ENCODE results near the gene SAT2. TPM values are rescaled to one million over a fixed set of nuclear protein-coding genes. Genes with fewer than 3 reads are reported as not detected.
"Not testable (repeated sequence)": the region's sequence is repeated elsewhere in the genome, so short reads cannot be mapped to it uniquely, and the experiment has no call there.

SAT2 gene
- total RNA-seq, 4 donors from 2014 or later, result 144 to 303 (median 229) TPM

DNA sequence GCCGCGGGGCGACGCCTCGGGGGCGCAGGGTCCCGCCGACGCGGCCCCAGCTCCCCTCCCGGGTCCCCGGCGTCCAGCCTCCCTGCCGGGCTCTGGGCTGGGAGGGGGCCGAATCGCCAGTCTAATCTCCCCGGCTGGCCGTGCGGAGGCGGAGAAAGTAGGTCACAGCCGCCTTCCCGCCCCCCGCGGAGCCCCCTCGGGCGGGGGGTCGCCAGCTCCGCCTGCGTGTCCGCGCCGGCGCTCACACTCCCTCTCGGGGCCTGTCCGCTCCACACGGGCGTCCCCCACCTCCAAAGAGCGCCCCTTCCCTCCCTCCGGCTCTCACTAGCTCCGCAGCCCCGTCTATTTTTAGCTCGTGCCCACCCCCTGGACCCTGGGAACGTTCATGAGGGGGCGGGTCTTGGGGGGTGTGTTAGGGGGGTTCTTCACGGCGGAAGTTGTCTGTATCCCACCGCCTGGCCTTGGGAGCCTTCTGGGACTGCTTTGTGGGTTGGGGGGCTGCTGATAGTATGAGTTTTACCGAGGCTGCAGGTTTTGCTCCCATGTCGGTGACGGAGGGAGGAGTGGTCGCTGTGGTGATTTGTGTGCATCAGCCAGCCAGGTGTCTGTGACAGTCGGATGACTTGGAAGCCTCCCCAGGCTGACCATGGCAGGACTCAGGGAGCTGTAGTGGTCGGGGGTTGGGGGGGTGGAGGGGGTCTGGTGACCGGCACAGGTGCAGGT is 24.2 kb upstream of the SAT2 start:
- Histone ChIP-seq H3K4me3 (peak overlapping the region; percentile 39 to 59 (median 56)), H3K4me1 (peaks cover 0 to 20% (median 12%) of the 10 kb centered on the region in 4 donors), H3K36me3 (no peaks in the 10 kb centered on the region), H3K9me3 (no peaks in the 10 kb centered on the region), H3K27me3 (peaks cover 0 to 23% of the 10 kb centered on the region in 2 donors), H3K27ac (peak overlapping the region in 3 of 4 donors; percentile 26 to 46 (median 39))
- no peak for TF ChIP-seq POLR2A (IDR thresholded peaks at IDR 0.05)
- no peak for TF ChIP-seq CTCF (IDR thresholded peaks at IDR 0.05)
- no peak for DNase-seq

GRCh38 chr17:7651097-7651664 is 23.6 kb upstream of the SAT2 start:
- Histone ChIP-seq H3K27me3 (peaks cover 0 to 23% of the 10 kb centered on the region in 2 donors), H3K4me3 (peak overlapping the region; percentile 39 to 59 (median 56)), H3K36me3 (no peaks in the 10 kb centered on the region), H3K27ac (peak overlapping the region in 3 of 4 donors; percentile 26 to 46 (median 39)), H3K4me1 (peaks cover 0 to 20% (median 12%) of the 10 kb centered on the region in 4 donors), H3K9me3 (no peaks in the 10 kb centered on the region)
- no peak for DNase-seq
- TF ChIP-seq CTCF (IDR thresholded peaks at IDR 0.05) (no peak), POLR2A (IDR thresholded peaks at IDR 0.05) (no peak)

DNA sequence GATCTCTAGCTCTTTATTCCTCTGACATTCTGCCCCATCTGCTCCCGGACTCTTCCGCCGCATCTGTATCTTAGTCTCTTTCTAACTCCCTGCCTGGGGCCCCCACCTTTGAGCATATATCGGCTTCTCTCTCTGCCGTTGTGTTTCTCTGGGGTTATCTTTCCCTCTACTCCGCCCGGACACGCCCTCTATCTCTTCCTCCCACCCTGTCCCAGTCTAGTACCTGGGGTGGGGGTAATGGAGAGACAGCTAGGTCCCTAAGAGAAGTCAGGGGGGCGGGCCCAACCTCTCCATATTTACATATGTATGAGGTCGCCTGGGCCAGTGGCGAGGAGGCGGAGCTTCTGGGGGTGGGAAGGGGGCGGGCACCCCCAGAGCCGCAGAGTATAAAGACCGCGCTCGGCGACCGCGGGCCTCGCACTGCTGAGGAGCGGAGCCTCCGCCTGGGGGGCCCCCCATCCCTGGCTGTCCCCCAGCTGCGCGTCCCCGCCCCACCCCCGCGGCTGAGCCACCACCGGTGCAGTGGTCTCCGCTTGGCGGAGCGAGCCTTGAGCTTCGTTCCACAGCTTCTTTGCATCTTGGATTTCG is 23.0 kb upstream of the SAT2 start, which contains the start of gene ATP1B2:
Gene ATP1B2, plus strand, starts transcription at position 418 of the 588 bp plus-strand sequence. CDS start 593 bp downstream, outside the sequence.
- Histone ChIP-seq H3K4me3 (peak within 1 kb of the TSS; percentile 39 to 59 (median 56)), H3K27ac (peak within 1 kb of the TSS in 3 of 4 donors; percentile 26 to 46 (median 39)), H3K27me3 (peaks cover 0 to 23% of the 10 kb centered on the region in 2 donors), H3K36me3 (no peaks in the 10 kb centered on the region), H3K4me1 (peaks cover 0 to 20% (median 12%) of the 10 kb centered on the region in 4 donors), H3K9me3 (no peaks in the 10 kb centered on the region)
- peak; percentile 74 to 90 (median 80) for DNase-seq
- TF ChIP-seq POLR2A (IDR thresholded peaks at IDR 0.05), result no peak

DNA sequence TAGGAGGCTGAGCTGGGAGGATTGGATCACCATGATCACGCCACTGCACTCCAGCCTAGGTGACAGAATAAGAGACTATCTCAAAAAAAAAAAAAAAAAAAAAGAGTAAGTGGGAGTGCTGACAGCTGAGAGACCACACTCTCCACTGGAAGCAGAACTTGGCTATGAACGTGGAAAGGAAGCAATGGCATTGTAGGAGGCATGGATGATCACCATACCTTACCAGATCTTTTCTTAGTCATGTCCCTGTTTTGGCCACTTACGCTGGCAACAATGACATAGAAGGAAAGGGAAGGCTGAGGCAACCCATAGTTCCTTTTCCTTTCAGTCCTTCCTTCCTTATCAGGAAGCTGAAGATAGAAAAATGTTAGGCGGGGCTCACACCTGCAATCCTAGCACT is 19.4 kb upstream of the SAT2 start:
- peaks cover 0 to 23% of the 10 kb centered on the region in 2 donors for H3K27me3 ChIP-seq
- no peak overlapping the region for H3K27ac ChIP-seq
- H3K9me3 ChIP-seq, result no peaks in the 10 kb centered on the region
- DNase-seq, result no peak
- H3K4me3 ChIP-seq, result no peak overlapping the region
- TF ChIP-seq CTCF (IDR thresholded peaks at IDR 0.05), result no peak
- no peak for TF ChIP-seq POLR2A (IDR thresholded peaks at IDR 0.05)
- H3K36me3 ChIP-seq, result no peaks in the 10 kb centered on the region
- H3K4me1 ChIP-seq, result peaks cover 0 to 20% (median 12%) of the 10 kb centered on the region in 4 donors

GRCh38 chr17:7646457-7646856 is 18.8 kb upstream of the SAT2 start:
- H3K27ac ChIP-seq, result no peak overlapping the region
- peaks cover 0 to 16% (median 10%) of the 10 kb centered on the region in 4 donors for H3K4me1 ChIP-seq
- H3K27me3 ChIP-seq, result peaks cover 0 to 17% of the 10 kb centered on the region in 2 donors
- no peak for DNase-seq
- H3K4me3 ChIP-seq, result no peak overlapping the region
- H3K36me3 ChIP-seq, result no peaks in the 10 kb centered on the region
- TF ChIP-seq CTCF (IDR thresholded peaks at IDR 0.05) (no peak), POLR2A (IDR thresholded peaks at IDR 0.05) (no peak)
- no peaks in the 10 kb centered on the region for H3K9me3 ChIP-seq

DNA sequence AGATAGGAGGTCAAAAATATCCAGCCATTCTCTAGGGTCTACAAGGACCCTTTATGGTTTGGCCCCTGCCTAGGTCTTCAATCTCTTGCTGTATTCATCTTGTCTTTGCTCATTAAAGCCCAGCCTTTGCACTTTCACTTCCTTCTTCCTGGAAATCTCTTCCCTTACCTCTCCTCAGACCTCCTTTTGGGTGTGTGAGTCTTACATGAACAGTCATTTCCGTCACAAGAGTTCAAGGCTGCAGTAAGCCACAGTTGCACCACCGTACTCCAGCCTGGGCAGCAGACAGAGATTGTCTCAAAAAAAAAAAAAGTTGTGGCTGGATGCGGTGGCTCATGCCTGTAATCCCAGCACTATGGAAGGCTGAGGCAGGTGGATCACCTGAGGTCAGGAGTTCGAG is 17.2 kb upstream of the SAT2 start:
- no peaks in the 10 kb centered on the region for H3K36me3 ChIP-seq
- no peak overlapping the region for H3K27ac ChIP-seq
- no peak for TF ChIP-seq POLR2A (IDR thresholded peaks at IDR 0.05)
- TF ChIP-seq CTCF (IDR thresholded peaks at IDR 0.05), result no peak
- H3K4me3 ChIP-seq, result no peak overlapping the region
- H3K27me3 ChIP-seq, result peaks cover 0 to under 1% of the 10 kb centered on the region in 2 donors
- no peaks in the 10 kb centered on the region for H3K4me1 ChIP-seq
- no peak for DNase-seq
- no peaks in the 10 kb centered on the region for H3K9me3 ChIP-seq

GRCh38 chr17:7641635-7642034 is 14.0 kb upstream of the SAT2 start:
- H3K27me3 ChIP-seq, H3K9me3 ChIP-seq, DNase-seq, H3K4me3 ChIP-seq, H3K27ac ChIP-seq, H3K36me3 ChIP-seq, H3K4me1 ChIP-seq: not testable (repeated sequence)

Data from Peyer's patch (tissue), 4 donors.